ENCODE results near the gene AUH. TPM values are rescaled to one million over a fixed set of nuclear protein-coding genes. Genes with fewer than 3 reads are reported as not detected.
A peak's percentile ranks its signal among the peaks of the same experiment; 100 is the strongest.
"Not testable (repeated sequence)": the region's sequence is repeated elsewhere in the genome, so short reads cannot be mapped to it uniquely, and the experiment has no call there.

Gene AUH
- total RNA-seq, 1 donor from 2014 or later, result 8.8 TPM

DNA sequence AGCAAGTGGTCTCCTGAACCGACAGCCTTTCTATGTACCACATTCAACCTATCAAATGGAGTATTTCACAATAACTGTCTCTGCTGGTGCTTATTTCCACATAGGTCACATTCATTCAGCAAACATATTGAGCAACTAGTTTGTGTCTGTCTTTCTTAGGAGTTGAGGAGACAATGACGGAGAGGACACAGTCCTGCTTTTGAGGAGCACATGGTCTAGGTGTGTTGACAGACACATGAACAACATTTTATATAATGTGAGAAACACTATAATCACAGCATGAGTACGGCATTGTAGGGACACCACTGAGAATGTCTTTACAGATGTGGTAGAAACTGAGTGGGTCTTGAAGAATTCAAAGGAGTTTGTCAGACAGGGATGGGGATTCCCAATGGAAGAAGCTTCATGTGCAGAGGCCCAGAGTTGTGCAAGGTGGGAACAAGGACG, 33.4 kb upstream of the AUH start:
- DNase-seq (ENCODE audit: low spot score), result no peak
- Mint-ChIP-seq H3K36me3 (ENCODE audit: low read depth) (no peaks in the 10 kb centered on the region), H3K9me3 (ENCODE audit: low read depth) (no peaks in the 10 kb centered on the region), H3K4me1 (ENCODE audit: low read depth) (peaks cover 17% of the 10 kb centered on the region), H3K27me3 (ENCODE audit: low read depth) (no peaks in the 10 kb centered on the region), H3K27ac (ENCODE audit: unreplicated experiment) (no peak overlapping the region), H3K4me3 (ENCODE audit: unreplicated experiment) (no peak overlapping the region)
- TF ChIP-seq, protein P1, sequence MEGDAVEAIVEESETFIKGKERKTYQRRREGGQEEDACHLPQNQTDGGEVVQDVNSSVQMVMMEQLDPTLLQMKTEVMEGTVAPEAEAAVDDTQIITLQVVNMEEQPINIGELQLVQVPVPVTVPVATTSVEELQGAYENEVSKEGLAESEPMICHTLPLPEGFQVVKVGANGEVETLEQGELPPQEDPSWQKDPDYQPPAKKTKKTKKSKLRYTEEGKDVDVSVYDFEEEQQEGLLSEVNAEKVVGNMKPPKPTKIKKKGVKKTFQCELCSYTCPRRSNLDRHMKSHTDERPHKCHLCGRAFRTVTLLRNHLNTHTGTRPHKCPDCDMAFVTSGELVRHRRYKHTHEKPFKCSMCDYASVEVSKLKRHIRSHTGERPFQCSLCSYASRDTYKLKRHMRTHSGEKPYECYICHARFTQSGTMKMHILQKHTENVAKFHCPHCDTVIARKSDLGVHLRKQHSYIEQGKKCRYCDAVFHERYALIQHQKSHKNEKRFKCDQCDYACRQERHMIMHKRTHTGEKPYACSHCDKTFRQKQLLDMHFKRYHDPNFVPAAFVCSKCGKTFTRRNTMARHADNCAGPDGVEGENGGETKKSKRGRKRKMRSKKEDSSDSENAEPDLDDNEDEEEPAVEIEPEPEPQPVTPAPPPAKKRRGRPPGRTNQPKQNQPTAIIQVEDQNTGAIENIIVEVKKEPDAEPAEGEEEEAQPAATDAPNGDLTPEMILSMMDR (IDR thresholded peaks at IDR 0.05), result no peak

DNA sequence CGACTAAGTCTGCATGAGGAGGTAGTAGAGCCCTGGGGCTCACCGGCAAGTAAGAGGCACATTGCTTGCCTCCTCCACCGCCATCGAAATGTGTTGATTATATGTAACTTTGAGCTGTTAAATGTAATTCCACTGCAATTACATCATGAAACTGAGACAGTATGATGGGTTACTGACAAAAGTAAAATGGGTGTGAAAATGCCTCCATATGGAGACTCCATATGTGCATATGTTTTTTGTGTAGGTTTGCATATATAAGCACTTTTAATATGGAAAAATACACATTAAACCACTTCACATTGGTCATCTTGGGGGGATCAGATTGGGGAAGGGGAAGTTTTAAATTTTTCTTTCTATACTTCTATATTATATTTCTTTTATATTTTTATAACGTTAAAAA, 32.1 kb upstream of the AUH start:
- no peaks in the 10 kb centered on the region for H3K9me3 Mint-ChIP-seq (ENCODE audit: low read depth)
- H3K4me3 Mint-ChIP-seq (ENCODE audit: unreplicated experiment), result no peak overlapping the region
- no peaks in the 10 kb centered on the region for H3K27me3 Mint-ChIP-seq (ENCODE audit: low read depth)
- no peak overlapping the region for H3K27ac Mint-ChIP-seq (ENCODE audit: unreplicated experiment)
- H3K36me3 Mint-ChIP-seq (ENCODE audit: low read depth), result no peaks in the 10 kb centered on the region
- TF ChIP-seq, protein P1 (IDR thresholded peaks at IDR 0.05), result no peak
- H3K4me1 Mint-ChIP-seq (ENCODE audit: low read depth), result peaks cover 17% of the 10 kb centered on the region
- no peak for DNase-seq (ENCODE audit: low spot score)

DNA sequence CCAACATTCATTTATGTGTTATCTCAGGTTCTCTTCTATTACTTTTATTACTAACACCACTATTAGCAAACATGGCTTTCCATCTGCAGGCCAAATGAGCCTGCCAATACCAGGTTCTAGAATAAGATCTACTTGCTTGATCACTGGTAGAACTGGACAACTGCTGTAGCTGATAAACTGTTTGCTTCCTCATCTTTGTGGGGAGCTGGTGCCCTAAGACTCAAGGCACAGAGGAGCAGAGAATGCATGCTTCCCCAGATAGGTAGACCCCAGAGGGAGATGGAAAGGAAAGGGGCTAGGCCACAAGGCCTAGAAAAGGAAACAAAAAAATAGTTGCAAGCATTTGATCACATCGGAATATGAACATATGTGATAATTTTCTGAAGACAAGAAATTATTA, 30.7 kb upstream of the AUH start:
- Mint-ChIP-seq H3K4me1 (ENCODE audit: low read depth) (peaks cover 17% of the 10 kb centered on the region), H3K36me3 (ENCODE audit: low read depth) (no peaks in the 10 kb centered on the region), H3K27me3 (ENCODE audit: low read depth) (no peaks in the 10 kb centered on the region), H3K4me3 (ENCODE audit: unreplicated experiment) (no peak overlapping the region), H3K27ac (ENCODE audit: unreplicated experiment) (peak overlapping the region; percentile 62), H3K9me3 (ENCODE audit: low read depth) (no peaks in the 10 kb centered on the region)
- TF ChIP-seq, protein P1 (IDR thresholded peaks at IDR 0.05), result no peak
- DNase-seq (ENCODE audit: low spot score), result no peak

DNA sequence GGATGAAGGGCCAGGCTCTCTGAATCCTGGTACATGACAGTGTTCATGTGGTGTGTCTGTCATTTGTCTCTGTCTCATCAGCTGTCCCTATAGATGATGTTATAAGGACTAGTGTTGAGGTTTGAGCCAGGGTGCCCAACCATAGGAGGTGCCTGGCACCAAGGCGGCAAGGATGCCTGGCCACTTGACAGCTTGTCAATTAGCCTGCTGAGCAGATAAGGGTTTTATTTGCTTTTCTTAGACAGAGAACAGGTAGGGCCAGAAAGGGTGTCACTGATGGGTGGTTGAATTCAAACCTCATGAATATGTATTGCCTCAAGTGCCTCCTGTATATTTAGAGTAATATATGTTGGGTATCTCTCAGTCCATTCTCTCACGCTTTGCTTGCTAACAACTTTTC, 30.1 kb upstream of the AUH start:
- no peaks in the 10 kb centered on the region for H3K9me3 Mint-ChIP-seq (ENCODE audit: low read depth)
- TF ChIP-seq, protein P1 (IDR thresholded peaks at IDR 0.05), result no peak
- no peak for DNase-seq (ENCODE audit: low spot score)
- H3K4me1 Mint-ChIP-seq (ENCODE audit: low read depth), result peaks cover 17% of the 10 kb centered on the region
- H3K27me3 Mint-ChIP-seq (ENCODE audit: low read depth), result no peaks in the 10 kb centered on the region
- H3K36me3 Mint-ChIP-seq (ENCODE audit: low read depth), result no peaks in the 10 kb centered on the region
- no peak overlapping the region for H3K4me3 Mint-ChIP-seq (ENCODE audit: unreplicated experiment)
- H3K27ac Mint-ChIP-seq (ENCODE audit: unreplicated experiment), result no peak overlapping the region

DNA sequence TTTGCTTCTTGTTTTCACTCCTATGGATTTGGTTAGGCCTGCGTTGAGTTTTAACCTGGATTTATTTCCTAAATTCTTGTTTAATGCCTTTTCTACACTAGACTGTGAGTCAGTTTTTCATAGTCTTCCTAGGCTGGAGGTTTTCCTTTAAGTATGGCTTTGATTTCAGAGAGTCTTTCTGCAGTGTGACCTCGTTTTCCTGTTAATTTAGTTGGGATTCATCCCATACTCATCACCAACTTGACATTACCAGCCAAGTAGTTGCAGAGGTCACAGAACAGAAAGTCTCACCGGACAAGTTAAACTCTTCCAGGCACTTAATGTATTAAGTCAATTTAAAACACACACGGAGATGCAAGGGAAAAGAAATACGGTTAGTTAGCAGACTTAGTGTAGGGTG, 29.7 kb upstream of the AUH start:
- Mint-ChIP-seq H3K4me1 (ENCODE audit: low read depth) (peaks cover 14% of the 10 kb centered on the region), H3K27ac (ENCODE audit: unreplicated experiment) (no peak overlapping the region)

DNA sequence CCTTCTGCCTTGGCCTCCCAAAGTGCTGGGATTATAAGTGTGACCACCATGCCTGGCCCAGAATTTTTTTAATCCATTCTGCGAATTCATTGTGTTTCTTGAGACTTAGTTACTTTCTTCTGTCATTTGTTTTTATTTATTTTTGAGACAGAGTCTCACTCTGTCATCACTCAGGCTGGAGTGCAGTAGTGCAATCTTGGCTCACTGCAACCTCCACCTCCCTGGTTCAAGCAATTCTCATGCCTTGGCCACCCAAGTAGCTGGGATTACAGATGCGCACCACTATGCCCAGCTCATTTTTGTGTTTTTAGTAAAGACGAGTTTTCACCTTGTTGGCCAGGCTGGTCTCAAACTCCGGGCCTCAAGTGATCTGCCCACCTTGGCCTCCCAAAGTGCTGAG, 28.0 kb upstream of the AUH start:
- H3K4me3 Mint-ChIP-seq (ENCODE audit: unreplicated experiment); H3K9me3 Mint-ChIP-seq (ENCODE audit: low read depth): not testable (repeated sequence)

More for the DNA sequence above, 29.7 kb upstream of the AUH start:
- TF ChIP-seq, protein P1 (IDR thresholded peaks at IDR 0.05), result no peak
- DNase-seq (ENCODE audit: low spot score), result no peak
- H3K27me3 Mint-ChIP-seq (ENCODE audit: low read depth), result no peaks in the 10 kb centered on the region
- H3K9me3 Mint-ChIP-seq (ENCODE audit: low read depth), result no peaks in the 10 kb centered on the region
- H3K4me3 Mint-ChIP-seq (ENCODE audit: unreplicated experiment), result no peak overlapping the region
- H3K36me3 Mint-ChIP-seq (ENCODE audit: low read depth), result no peaks in the 10 kb centered on the region

More for the DNA sequence above, 28.0 kb upstream of the AUH start:
- not testable (repeated sequence) for H3K36me3 Mint-ChIP-seq (ENCODE audit: low read depth); H3K27ac Mint-ChIP-seq (ENCODE audit: unreplicated experiment); H3K27me3 Mint-ChIP-seq (ENCODE audit: low read depth); DNase-seq (ENCODE audit: low spot score); H3K4me1 Mint-ChIP-seq (ENCODE audit: low read depth)
